Stimulated activated CD8-positive, alpha-beta memory T cell treated with anti-CD3 and anti-CD28 coated beads, Interleukin-4, amount 100 ng/mL, for 4 hours (primary cell): ENCODE measurements around the gene AP5S1.

Source experiments
- DNase-seq, 2 donors: peaks; one replicate each; pipeline ENCODE4 v3.0.0-alpha.2; 2020; ENCODE audit warnings: low read depth in 2 of 2, low spot score in 1 of 2

Gene AP5S1

DNA sequence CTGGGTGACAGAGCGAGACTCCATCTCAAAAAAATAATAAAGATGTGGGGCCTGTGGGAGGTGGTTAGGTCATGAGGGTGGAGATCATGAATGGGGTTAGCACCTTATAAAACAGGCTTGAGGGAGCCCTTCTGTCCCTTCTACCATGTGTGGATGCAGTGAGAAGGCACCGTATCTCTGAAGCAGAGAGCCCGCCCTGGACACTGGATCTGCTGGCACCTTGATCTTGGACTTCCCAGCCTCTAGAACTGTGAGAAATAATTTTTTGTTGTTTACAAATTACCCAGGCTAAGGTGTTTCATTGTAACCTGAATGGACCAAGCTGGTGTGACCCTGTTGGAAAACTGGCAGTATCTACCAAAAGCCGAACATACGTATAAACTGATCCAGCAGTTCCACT lies 53.2 kb downstream of the AP5S1 start:
- DNase-seq, result no peak

- DNase-seq, result no peak
Measured at GRCh38 chr20:3874194-3874844, 54.0 kb downstream of the AP5S1 start.

DNA sequence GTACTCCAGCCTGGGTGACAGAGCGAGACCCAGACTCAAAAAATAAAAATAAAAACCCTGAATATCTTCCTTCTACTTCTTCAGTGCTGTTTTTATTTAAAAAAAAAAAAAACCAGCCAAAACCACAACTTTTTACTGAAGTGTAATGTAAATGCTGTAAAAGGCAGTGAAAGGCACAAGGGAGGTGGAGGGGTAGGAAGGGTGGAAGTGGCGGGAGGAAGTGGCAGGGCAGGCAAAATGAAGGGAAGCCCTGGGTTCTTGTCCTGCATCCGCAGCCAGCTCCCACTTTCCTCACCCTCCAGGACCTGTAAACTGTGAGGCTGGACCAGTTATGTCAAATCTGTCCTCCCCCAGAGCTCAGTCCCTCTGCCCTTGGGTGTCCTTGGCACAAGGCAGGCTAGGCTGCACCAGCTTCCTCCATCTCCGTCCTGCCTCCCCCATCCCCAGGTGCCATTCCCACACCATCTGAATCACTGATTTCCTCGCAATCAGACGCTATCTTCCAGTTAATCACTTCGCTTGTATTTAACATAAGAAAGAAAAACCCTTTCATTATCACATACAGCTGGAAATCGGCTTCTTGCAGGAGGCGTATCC lies 55.1 kb downstream of the AP5S1 start:
- DNase-seq, result no peak

DNA sequence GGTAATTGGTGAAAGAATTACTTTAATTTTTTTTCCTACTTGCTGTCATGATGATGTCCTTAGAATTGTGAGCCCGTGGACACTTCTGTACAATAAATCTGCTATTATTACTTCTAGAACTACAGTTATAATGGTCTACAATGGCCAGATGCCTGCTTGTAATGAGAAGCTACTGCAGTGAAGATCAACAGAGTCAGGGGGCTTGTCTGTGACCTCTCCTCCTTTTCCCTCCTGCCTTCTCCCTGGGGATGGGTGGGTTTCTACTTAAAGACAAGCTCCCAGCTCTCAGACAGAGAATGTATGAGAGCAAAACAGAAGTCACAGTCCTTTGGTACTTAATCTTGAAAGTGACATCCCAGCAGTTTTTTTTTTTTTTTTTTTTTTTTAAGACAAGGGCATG lies 55.7 kb downstream of the AP5S1 start:
- DNase-seq, result no peak

- no peak for DNase-seq
Measured at GRCh38 chr20:3876676-3877075, 56.3 kb downstream of the AP5S1 start.
